ENCODE measurements around the gene RAB28.
"Not testable (repeated sequence)": the region's sequence is repeated elsewhere in the genome, so short reads cannot be mapped to it uniquely, and the experiment has no call there.

DNA sequence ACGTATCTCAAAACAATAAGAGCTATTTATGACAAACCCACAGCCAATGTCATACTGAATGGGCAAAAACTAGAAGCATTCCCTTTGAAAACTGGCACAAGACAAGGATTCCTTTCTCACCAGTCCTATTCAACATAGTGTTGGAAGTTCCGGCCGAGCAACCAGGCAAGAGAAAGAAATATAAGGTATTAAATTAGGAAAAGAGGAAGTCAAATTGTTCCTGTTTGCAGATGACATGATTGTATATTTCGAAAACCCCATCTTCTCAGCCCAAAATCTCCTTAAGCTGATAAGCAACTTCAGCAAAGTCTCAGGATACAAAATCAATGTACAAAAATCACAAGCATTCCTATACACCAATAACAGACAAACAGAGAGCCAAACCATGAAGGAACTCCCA, 94.2 kb downstream of the RAB28 start:
- TF ChIP-seq, protein P1, sequence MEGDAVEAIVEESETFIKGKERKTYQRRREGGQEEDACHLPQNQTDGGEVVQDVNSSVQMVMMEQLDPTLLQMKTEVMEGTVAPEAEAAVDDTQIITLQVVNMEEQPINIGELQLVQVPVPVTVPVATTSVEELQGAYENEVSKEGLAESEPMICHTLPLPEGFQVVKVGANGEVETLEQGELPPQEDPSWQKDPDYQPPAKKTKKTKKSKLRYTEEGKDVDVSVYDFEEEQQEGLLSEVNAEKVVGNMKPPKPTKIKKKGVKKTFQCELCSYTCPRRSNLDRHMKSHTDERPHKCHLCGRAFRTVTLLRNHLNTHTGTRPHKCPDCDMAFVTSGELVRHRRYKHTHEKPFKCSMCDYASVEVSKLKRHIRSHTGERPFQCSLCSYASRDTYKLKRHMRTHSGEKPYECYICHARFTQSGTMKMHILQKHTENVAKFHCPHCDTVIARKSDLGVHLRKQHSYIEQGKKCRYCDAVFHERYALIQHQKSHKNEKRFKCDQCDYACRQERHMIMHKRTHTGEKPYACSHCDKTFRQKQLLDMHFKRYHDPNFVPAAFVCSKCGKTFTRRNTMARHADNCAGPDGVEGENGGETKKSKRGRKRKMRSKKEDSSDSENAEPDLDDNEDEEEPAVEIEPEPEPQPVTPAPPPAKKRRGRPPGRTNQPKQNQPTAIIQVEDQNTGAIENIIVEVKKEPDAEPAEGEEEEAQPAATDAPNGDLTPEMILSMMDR (IDR thresholded peaks at IDR 0.05) = not testable (repeated sequence)
- not testable (repeated sequence) for TF ChIP-seq POLR2A (IDR thresholded peaks at IDR 0.05)
